SIG-M5 treated with dmso at 0.1 percent for 504 hours (cell line): ENCODE results near the gene LMBR1.
"Not testable (repeated sequence)": the region's sequence is repeated elsewhere in the genome, so short reads cannot be mapped to it uniquely, and the experiment has no call there.

Experiments
- DNase-seq: peaks from one replicate; lab custom pipeline; 2025; ENCODE audit not compliant: unreplicated experiment; lab: John Stamatoyannopoulos, UW

LMBR1 gene

GRCh38 chr7:156803656-156804055 is 89.3 kb downstream of the LMBR1 start:
- DNase-seq = not testable (repeated sequence)

- no peak for DNase-seq
These were observed 90.8 kb downstream of the LMBR1 start for GRCh38 chr7:156802214-156802613.

- no peak for DNase-seq
These were observed 97.6 kb downstream of the LMBR1 start for GRCh38 chr7:156795415-156795814.

GRCh38 chr7:156793334-156793733 is 99.6 kb downstream of the LMBR1 start:
- DNase-seq = no peak

GRCh38 chr7:156792611-156793010 is 100.4 kb downstream of the LMBR1 start:
- no peak for DNase-seq

- DNase-seq = no peak
These were observed 101.7 kb downstream of the LMBR1 start for GRCh38 chr7:156791241-156791640.

- no peak for DNase-seq
These were observed 102.7 kb downstream of the LMBR1 start for GRCh38 chr7:156790264-156790663.

GRCh38 chr7:156785998-156786543 is 106.9 kb downstream of the LMBR1 start:
- DNase-seq = no peak

- DNase-seq = no peak
These were observed 109.1 kb downstream of the LMBR1 start for GRCh38 chr7:156783864-156784263.

- no peak for DNase-seq
These were observed 111.0 kb downstream of the LMBR1 start for GRCh38 chr7:156781972-156782371.

GRCh38 chr7:156780724-156781455 is 112.1 kb downstream of the LMBR1 start:
- DNase-seq = peak; percentile 80

GRCh38 chr7:156778668-156779067 is 114.3 kb downstream of the LMBR1 start:
- no peak for DNase-seq

GRCh38 chr7:156778201-156778600 is 114.8 kb downstream of the LMBR1 start:
- no peak for DNase-seq

- no peak for DNase-seq
These were observed 115.5 kb downstream of the LMBR1 start for GRCh38 chr7:156777364-156778069.

GRCh38 chr7:156776527-156776926 is 116.5 kb downstream of the LMBR1 start:
- DNase-seq = no peak

- DNase-seq = no peak
These were observed 119.0 kb downstream of the LMBR1 start for GRCh38 chr7:156773966-156774365.

- DNase-seq = no peak
These were observed 120.3 kb downstream of the LMBR1 start for GRCh38 chr7:156772725-156773124.

GRCh38 chr7:156768698-156769472 is 124.1 kb downstream of the LMBR1 start:
- DNase-seq = no peak

GRCh38 chr7:156766666-156767065 is 126.3 kb downstream of the LMBR1 start:
- DNase-seq = no peak

GRCh38 chr7:156765901-156766656 is 126.9 kb downstream of the LMBR1 start:
- no peak for DNase-seq

- no peak for DNase-seq
These were observed 128.2 kb downstream of the LMBR1 start for GRCh38 chr7:156764766-156765165.
